Measurements from ENCODE around the gene KHDC1L. TPM values are rescaled to one million over a fixed set of nuclear protein-coding genes. Genes with fewer than 3 reads are reported as not detected.

KHDC1L gene
- total RNA-seq, result not detected in 2 replicates

GRCh38 chr6:73225396-73225795, at the start of gene KHDC1L:
Gene KHDC1L, minus strand, starts transcription at chr6:73225496. Its CDS starts 88 bp downstream, at chr6:73225408.

GRCh38 chr6:73262671-73263569, 37.6 kb upstream of the KHDC1L start, which contains the start of gene KHDC1:
Gene KHDC1, minus strand, starts transcription at chr6:73263196. Its CDS starts 20,679 bp downstream, at chr6:73242517.

Other genes starting within 250 kb of the KHDC1L start
- 0.80 and 1.9 TPM in 2 replicates for gene KHDC1, start 37.7 kb upstream of the KHDC1L start, total RNA-seq
- gene DPPA5, start 128.8 kb upstream of the KHDC1L start, total RNA-seq, result not detected in 2 replicates
- gene KHDC3L, start 137.2 kb upstream of the KHDC1L start, total RNA-seq, result not detected in 2 replicates
- not detected in 2 replicates for gene OOEP, start 144.4 kb upstream of the KHDC1L start, total RNA-seq
- gene DDX43, start 169.3 kb upstream of the KHDC1L start, total RNA-seq, result 0.53 and 1.5 TPM in 2 replicates
- 11.6 and 13.6 TPM in 2 replicates for gene CGAS, start 226.8 kb upstream of the KHDC1L start, total RNA-seq
- 31.2 and 32.0 TPM in 2 replicates for gene MTO1, start 236.2 kb upstream of the KHDC1L start, total RNA-seq

Data from mammary microvascular endothelial cell (primary cell).